HEK293 (cell line): Measurements from ENCODE around the gene PRSS12.

ENCODE experiments used
- CTCF ChIA-PET: fragments of 350-600 bp; formaldehyde crosslinking; extraction: SDS; loops from one replicate; lab custom pipeline; 2021; ENCODE audit warnings: antibody characterized with exemption; lab: Yijun Ruan, JAX
- POLR2A ChIA-PET: fragments of 300-600 bp; formaldehyde crosslinking; extraction: SDS; loops from one replicate; lab custom pipeline; 2020; ENCODE audit warnings: antibody characterized with exemption, inconsistent platforms; lab: Yijun Ruan, JAX
- H3K27ac ChIP-seq: fragments of 200-500 bp; sonication (Bioruptor generic); 2 replicates; pipeline ENCODE4 v1.5.1; 2014; ENCODE audit warnings: low read depth, low read length, control low read depth, inconsistent platforms; ENCODE audit errors: extremely low read depth
- H3K36me3 ChIP-seq, 2 experiments: fragments of 200-500 bp in 1 of 2; sonication (Bioruptor generic) in 1 of 2; 1 replicate in 1 of 2; 2 replicates in 1 of 2; pipeline ENCODE4 v1.5.1; 2014 to 2017; ENCODE audit warnings: inconsistent platforms in 2 of 2, low read length in 2 of 2; ENCODE audit not compliant: control insufficient read depth in 2 of 2, insufficient read depth in 1 of 2
- H3K4me1 ChIP-seq: fragments of 200-500 bp; sonication (Bioruptor generic); 2 replicates; pipeline ENCODE4 v1.5.1; 2014; ENCODE audit warnings: mild to moderate bottlenecking, low read length, inconsistent platforms; ENCODE audit not compliant: control insufficient read depth, insufficient read depth
- H3K4me3 ChIP-seq: 2 replicates; pipeline ENCODE4 v1.5.1; 2011; ENCODE audit warnings: low read depth, mild to moderate bottlenecking, control low read depth, low read length, moderate library complexity
- H3K9me3 ChIP-seq: fragments of 200-500 bp; sonication (Bioruptor generic); 2 replicates; pipeline ENCODE4 v1.5.1; 2014; ENCODE audit warnings: low read depth, low read length, inconsistent platforms; ENCODE audit not compliant: control insufficient read depth, insufficient read depth
- HOXA7 ChIP-seq: sonication (generic); formaldehyde crosslinking; IDR thresholded peaks from 2 replicates; pipeline ENCODE4 v1.8.1; 2022; ENCODE audit warnings: missing genetic modification reagents, borderline replicate concordance
- ZBTB1 ChIP-seq: fragments of 450-650 bp; formaldehyde crosslinking; IDR thresholded peaks from 2 replicates; pipeline ENCODE4 v1.5.1; 2016; ENCODE audit warnings: missing biosample characterization, missing genetic modification characterization
- ZFHX2 ChIP-seq: fragments of 450-650 bp; formaldehyde crosslinking; conservative IDR thresholded peaks from 2 replicates; pipeline ENCODE4 v1.5.1; 2016; ENCODE audit warnings: missing biosample characterization, missing genetic modification characterization
- ZNF521 ChIP-seq: fragments of 450-650 bp; formaldehyde crosslinking; IDR thresholded peaks from 2 replicates; pipeline ENCODE4 v1.5.1; 2017; ENCODE audit warnings: missing biosample characterization, mild to moderate bottlenecking, missing genetic modification characterization
- ZNF610 ChIP-seq: fragments of 450-650 bp; formaldehyde crosslinking; IDR thresholded peaks from 2 replicates; pipeline ENCODE4 v1.5.1; 2016; ENCODE audit warnings: missing biosample characterization, missing genetic modification characterization, borderline replicate concordance
- ZNF629 ChIP-seq: fragments of 450-650 bp; formaldehyde crosslinking; IDR thresholded peaks from 2 replicates; pipeline ENCODE4 v1.5.1; 2017; ENCODE audit warnings: missing biosample characterization, missing genetic modification characterization
- ZNF837 ChIP-seq: fragments of 450-650 bp; formaldehyde crosslinking; IDR thresholded peaks from 2 replicates; pipeline ENCODE4 v1.5.1; 2016; ENCODE audit warnings: missing biosample characterization, missing genetic modification characterization
- TF ChIP-seq, protein P1 (sequence below): fragments of 450-650 bp; formaldehyde crosslinking; conservative IDR thresholded peaks from 2 replicates; pipeline ENCODE4 v1.5.1; 2016; ENCODE audit warnings: low read depth, missing biosample characterization, missing genetic modification characterization
- TF ChIP-seq, protein P2 (sequence below): fragments of 450-650 bp; formaldehyde crosslinking; IDR thresholded peaks from 2 replicates; pipeline ENCODE4 v1.5.1; 2016; ENCODE audit warnings: missing biosample characterization, missing genetic modification characterization
- TF ChIP-seq, protein P3 (sequence below): fragments of 450-650 bp; formaldehyde crosslinking; IDR thresholded peaks from 2 replicates; pipeline ENCODE4 v1.5.1; 2016; ENCODE audit warnings: missing biosample characterization, missing genetic modification characterization
- TF ChIP-seq, protein P4 (sequence below): fragments of 450-650 bp; formaldehyde crosslinking; IDR thresholded peaks from 2 replicates; pipeline ENCODE4 v1.5.1; 2017; ENCODE audit warnings: missing biosample characterization, missing genetic modification characterization

The PRSS12 gene

DNA sequence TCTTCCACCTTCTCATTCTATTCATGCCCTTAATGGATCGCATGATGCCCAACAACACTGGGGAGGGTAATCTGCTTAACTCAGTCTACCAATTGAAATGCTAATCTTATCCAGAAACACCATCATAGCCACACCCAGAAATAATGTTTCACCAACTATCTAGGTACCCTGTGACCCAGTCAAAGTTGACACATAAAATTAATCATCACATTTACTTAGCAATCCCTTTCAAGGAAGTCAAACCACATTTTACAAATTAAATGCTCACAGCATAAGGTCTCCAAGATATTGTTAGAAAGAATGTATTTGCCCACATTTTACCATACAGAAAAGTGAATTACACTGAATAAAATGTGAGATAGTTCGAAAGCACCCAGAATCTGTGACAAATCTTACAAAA lies 92.5 kb downstream of the PRSS12 start:
- H3K36me3 ChIP-seq: no peaks in the 10 kb centered on the region
- H3K9me3 ChIP-seq: no peaks in the 10 kb centered on the region
- H3K4me1 ChIP-seq: no peaks in the 10 kb centered on the region
- TF ChIP-seq HOXA7 (CRISPR knock-in tag) (no peak), ZNF521 (tag by site-specific recombination) (no peak), ZNF629 (no peak)
- POLR2A ChIA-PET: no interaction called here
- H3K4me3 ChIP-seq: no peak overlapping the region
- CTCF ChIA-PET: interaction anchor here (1.2 to 1.3 kb wide), 2 partner anchors 11 to 36 kb away, joined by 3 read pairs; no protein-coding TSS in a partner anchor
- no peak overlapping the region for H3K27ac ChIP-seq

DNA sequence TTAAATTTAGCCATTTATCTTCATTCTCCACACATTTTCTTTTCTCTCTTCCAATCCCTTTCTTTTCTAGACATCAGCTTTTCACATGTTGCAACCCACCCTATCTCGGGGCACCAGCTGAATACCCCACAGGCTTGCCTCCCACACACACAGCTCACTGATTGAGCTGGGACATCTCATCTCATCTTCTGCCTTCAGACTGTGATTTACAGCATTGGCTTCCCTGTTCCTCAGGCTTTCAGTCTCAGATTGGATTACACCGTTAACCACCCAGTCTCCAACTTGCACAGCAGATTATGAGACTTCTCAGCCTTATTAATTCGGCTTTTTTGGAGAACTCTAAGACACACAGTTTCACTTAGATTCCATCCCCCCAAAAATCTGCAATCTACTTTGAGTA lies 93.7 kb downstream of the PRSS12 start:
- ChIA-PET POLR2A (no interaction called here), CTCF (no interaction called here)
- no peaks in the 10 kb centered on the region for H3K36me3 ChIP-seq

DNA sequence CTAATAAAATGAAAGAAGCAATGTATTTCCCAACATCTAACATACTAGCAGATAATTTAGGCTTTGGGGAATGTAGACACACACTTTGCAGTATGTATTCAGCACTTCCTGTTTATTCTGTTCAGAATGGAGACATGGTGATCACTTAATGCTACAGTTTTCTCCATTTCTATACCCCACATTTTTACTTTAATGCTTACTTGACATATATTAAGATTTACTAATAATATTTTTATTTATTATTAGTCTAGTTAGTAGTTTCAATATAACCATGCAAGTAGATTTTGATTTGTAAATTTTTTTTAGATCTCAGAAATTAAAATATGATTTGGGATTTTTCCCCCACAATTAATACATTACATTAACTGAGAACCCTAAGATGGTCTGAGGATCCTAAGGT lies 98.4 kb downstream of the PRSS12 start:
- Histone ChIP-seq H3K4me3 (no peak overlapping the region), H3K36me3 (no peaks in the 10 kb centered on the region), H3K4me1 (no peaks in the 10 kb centered on the region), H3K27ac (no peak overlapping the region)
- POLR2A ChIA-PET: no interaction called here
- TF ChIP-seq, protein P1, sequence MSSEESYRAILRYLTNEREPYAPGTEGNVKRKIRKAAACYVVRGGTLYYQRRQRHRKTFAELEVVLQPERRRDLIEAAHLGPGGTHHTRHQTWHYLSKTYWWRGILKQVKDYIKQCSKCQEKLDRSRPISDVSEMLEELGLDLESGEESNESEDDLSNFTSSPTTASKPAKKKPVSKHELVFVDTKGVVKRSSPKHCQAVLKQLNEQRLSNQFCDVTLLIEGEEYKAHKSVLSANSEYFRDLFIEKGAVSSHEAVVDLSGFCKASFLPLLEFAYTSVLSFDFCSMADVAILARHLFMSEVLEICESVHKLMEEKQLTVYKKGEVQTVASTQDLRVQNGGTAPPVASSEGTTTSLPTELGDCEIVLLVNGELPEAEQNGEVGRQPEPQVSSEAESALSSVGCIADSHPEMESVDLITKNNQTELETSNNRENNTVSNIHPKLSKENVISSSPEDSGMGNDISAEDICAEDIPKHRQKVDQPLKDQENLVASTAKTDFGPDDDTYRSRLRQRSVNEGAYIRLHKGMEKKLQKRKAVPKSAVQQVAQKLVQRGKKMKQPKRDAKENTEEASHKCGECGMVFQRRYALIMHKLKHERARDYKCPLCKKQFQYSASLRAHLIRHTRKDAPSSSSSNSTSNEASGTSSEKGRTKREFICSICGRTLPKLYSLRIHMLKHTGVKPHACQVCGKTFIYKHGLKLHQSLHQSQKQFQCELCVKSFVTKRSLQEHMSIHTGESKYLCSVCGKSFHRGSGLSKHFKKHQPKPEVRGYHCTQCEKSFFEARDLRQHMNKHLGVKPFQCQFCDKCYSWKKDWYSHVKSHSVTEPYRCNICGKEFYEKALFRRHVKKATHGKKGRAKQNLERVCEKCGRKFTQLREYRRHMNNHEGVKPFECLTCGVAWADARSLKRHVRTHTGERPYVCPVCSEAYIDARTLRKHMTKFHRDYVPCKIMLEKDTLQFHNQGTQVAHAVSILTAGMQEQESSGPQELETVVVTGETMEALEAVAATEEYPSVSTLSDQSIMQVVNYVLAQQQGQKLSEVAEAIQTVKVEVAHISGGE (tag by site-specific recombination): no peak
- no peak for TF ChIP-seq ZFHX2 (tag by site-specific recombination)
- TF ChIP-seq, all 188 proteins: peak for 0
- no peaks in the 10 kb centered on the region for H3K9me3 ChIP-seq
- CTCF ChIA-PET: no interaction called here

More for the DNA sequence above, 93.7 kb downstream of the PRSS12 start:
- H3K9me3 ChIP-seq: no peaks in the 10 kb centered on the region
- H3K4me1 ChIP-seq: no peaks in the 10 kb centered on the region
- H3K27ac ChIP-seq: no peak overlapping the region
- TF ChIP-seq, protein P2, sequence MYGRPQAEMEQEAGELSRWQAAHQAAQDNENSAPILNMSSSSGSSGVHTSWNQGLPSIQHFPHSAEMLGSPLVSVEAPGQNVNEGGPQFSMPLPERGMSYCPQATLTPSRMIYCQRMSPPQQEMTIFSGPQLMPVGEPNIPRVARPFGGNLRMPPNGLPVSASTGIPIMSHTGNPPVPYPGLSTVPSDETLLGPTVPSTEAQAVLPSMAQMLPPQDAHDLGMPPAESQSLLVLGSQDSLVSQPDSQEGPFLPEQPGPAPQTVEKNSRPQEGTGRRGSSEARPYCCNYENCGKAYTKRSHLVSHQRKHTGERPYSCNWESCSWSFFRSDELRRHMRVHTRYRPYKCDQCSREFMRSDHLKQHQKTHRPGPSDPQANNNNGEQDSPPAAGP (tag by site-specific recombination): no peak
- TF ChIP-seq, protein P3, sequence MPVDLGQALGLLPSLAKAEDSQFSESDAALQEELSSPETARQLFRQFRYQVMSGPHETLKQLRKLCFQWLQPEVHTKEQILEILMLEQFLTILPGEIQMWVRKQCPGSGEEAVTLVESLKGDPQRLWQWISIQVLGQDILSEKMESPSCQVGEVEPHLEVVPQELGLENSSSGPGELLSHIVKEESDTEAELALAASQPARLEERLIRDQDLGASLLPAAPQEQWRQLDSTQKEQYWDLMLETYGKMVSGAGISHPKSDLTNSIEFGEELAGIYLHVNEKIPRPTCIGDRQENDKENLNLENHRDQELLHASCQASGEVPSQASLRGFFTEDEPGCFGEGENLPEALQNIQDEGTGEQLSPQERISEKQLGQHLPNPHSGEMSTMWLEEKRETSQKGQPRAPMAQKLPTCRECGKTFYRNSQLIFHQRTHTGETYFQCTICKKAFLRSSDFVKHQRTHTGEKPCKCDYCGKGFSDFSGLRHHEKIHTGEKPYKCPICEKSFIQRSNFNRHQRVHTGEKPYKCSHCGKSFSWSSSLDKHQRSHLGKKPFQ (tag by site-specific recombination): no peak
- TF ChIP-seq ZNF610 (tag by site-specific recombination): no peak
- TF ChIP-seq ZBTB1 (tag by site-specific recombination): no peak
- TF ChIP-seq ZNF837 (tag by site-specific recombination): no peak
- H3K4me3 ChIP-seq: no peak overlapping the region

DNA sequence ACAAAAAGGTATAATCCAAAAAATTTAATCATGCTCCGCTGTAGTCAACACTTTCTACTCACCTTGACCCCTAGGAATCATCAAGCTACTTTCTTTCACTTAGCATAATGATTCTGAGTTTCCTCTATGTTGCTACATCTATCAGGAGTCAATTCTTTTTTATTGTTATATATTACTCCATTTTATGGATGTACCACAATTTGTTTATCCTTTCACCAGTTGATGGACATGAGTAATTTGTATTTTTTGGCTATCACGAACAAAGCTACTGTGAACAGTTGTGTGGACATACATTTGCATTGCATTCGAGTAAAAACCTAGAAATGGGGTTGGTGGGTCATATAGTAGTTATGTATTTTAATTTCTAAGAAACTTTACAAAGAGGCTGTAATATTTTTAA lies 102.9 kb downstream of the PRSS12 start:
- H3K4me1 ChIP-seq: no peaks in the 10 kb centered on the region
- H3K9me3 ChIP-seq: no peaks in the 10 kb centered on the region
- CTCF ChIA-PET: no interaction called here
- TF ChIP-seq, protein P4, sequence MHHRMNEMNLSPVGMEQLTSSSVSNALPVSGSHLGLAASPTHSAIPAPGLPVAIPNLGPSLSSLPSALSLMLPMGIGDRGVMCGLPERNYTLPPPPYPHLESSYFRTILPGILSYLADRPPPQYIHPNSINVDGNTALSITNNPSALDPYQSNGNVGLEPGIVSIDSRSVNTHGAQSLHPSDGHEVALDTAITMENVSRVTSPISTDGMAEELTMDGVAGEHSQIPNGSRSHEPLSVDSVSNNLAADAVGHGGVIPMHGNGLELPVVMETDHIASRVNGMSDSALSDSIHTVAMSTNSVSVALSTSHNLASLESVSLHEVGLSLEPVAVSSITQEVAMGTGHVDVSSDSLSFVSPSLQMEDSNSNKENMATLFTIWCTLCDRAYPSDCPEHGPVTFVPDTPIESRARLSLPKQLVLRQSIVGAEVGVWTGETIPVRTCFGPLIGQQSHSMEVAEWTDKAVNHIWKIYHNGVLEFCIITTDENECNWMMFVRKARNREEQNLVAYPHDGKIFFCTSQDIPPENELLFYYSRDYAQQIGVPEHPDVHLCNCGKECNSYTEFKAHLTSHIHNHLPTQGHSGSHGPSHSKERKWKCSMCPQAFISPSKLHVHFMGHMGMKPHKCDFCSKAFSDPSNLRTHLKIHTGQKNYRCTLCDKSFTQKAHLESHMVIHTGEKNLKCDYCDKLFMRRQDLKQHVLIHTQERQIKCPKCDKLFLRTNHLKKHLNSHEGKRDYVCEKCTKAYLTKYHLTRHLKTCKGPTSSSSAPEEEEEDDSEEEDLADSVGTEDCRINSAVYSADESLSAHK: no peak
- TF ChIP-seq, all 188 proteins: peak for 0
- H3K36me3 ChIP-seq: no peaks in the 10 kb centered on the region
- no peak overlapping the region for H3K4me3 ChIP-seq
- H3K27ac ChIP-seq: no peak overlapping the region
- POLR2A ChIA-PET: no interaction called here
